Measurements from ENCODE around the gene MSL3. TPM values are rescaled to one million over a fixed set of nuclear protein-coding genes. Genes with fewer than 3 reads are reported as not detected.

Gene MSL3
- total and polyA plus RNA-seq, 2 of the 8 experiments (the other 6 are each of a cell fraction or from before 2014, with no cell fraction given) = 10.6 to 12.3 TPM

DNA sequence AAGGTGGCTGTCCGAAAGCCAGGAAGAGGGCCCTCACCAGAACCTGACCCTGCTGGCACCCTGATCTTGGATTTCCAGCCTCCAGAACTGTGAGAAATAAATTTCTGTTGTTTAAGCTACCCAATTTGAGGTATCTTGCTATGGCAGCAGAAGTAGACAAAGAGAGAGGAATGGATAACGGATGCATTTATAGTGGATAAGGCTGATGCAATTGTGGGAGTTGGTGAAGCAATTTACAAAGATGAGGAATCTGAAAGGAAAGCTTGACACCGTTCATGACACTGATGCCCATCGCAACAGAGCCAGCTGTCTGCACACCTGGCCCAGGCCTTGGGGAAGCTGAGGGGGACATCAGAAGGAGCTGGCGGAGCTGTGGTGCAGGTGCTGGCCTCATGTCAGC, 35.7 kb upstream of the MSL3 start:
- Histone ChIP-seq H3K4me1 (replicated peaks in 1 of 4; ENCODE audit: control insufficient read depth in 3 of 4, insufficient read depth in 4 of 4, low read length in 3 of 4) (no peaks in the 10 kb centered on the region), H2BK5ac (ENCODE audit: low read depth, low read length) (no peak overlapping the region), H3K27ac (ENCODE audit: low read depth, low read length) (no peak overlapping the region), H3K4ac (replicated peaks; ENCODE audit: insufficient read length, low read depth, low read length) (no peak overlapping the region), H3K56ac (replicated peaks; ENCODE audit: insufficient read length, low read depth, low read length) (no peak overlapping the region), H4K91ac (replicated peaks; ENCODE audit: insufficient read length, low read length) (no peak overlapping the region), H3K27me3 (replicated peaks in 1 of 4; ENCODE audit: control insufficient read depth in 3 of 4, extremely low read depth in 1 of 4, insufficient read depth in 3 of 4, low read length in 3 of 4) (no peaks in the 10 kb centered on the region), H4K20me1 (replicated peaks in 1 of 2; ENCODE audit: control insufficient read depth in 1 of 2, insufficient read depth in 2 of 2, low read length in 2 of 2) (no peaks in the 10 kb centered on the region), H3K9me3 (ENCODE audit: insufficient read depth in 2 of 2, low read depth in 1 of 2, low read length in 1 of 2) (no peaks in the 10 kb centered on the region), H4K5ac (ENCODE audit: insufficient read length, low read depth, low read length) (no peak overlapping the region), H2AK5ac (ENCODE audit: low read depth, low read length) (no peak overlapping the region), H3K36me3 (ENCODE audit: control insufficient read depth in 2 of 4, insufficient read depth in 4 of 4, low read length in 3 of 4) (no peaks in the 10 kb centered on the region), H2BK20ac (ENCODE audit: low read length) (no peak overlapping the region), H3K79me2 (ENCODE audit: control insufficient read depth in 1 of 2, insufficient read depth in 2 of 2, low read length in 2 of 2) (no peaks in the 10 kb centered on the region), H3K4me3 (ENCODE audit: extremely low read depth in 1 of 4, insufficient read depth in 2 of 4, low read depth in 3 of 4, low read length in 4 of 4) (no peak overlapping the region), H3K23ac (ENCODE audit: insufficient read length) (no peak overlapping the region), H4K8ac (ENCODE audit: extremely low read depth, insufficient read depth, low read length) (no peak overlapping the region), H3K23me2 (ENCODE audit: low read depth, low read length) (no peaks in the 10 kb centered on the region), H3K4me2 (ENCODE audit: insufficient read depth in 1 of 2, low read depth in 2 of 2, low read length in 2 of 2) (no peak overlapping the region), H3K79me1 (ENCODE audit: low read depth, low read length) (no peaks in the 10 kb centered on the region), H2BK15ac (ENCODE audit: low read length) (no peak overlapping the region), H2BK12ac (ENCODE audit: low read depth, low read length) (no peak overlapping the region), H3K9ac (replicated peaks in 1 of 4; ENCODE audit: extremely low read depth in 1 of 4, low read depth in 3 of 4, low read length in 3 of 4) (no peak overlapping the region), H3K18ac (ENCODE audit: extremely low read depth, low read length) (no peak overlapping the region), H2BK120ac (replicated peaks; ENCODE audit: low read depth, low read length) (no peak overlapping the region), H3K14ac (ENCODE audit: insufficient read length) (no peak overlapping the region), H2AFZ (ENCODE audit: low read length) (no peak overlapping the region)
- DNase-seq (ENCODE audit: low read depth in 1 of 2, low spot score in 2 of 2) (no peak), FAIRE-seq (no peak)
- ChIA-PET POLR2A (ENCODE audit: partially characterized antibody) (no interaction called here), CTCF (ENCODE audit: partially characterized antibody) (interaction anchor here (0.6 to 2.7 kb wide), 3 partner anchors 43 to 182 kb away, joined by 3 to 9 read pairs (median 5); partner anchors contain the start of gene ARHGAP6)
- WGBS, 2 experiments (ENCODE audit: extremely low coverage in 1 of 2, insufficient coverage in 1 of 2, insufficient read length in 1 of 2, insufficient replicate concordance in 2 of 2, low coverage in 1 of 2, low lambda C conversion rate in 2 of 2, missing lambda C conversion rate in 1 of 2) = 95% methylated on average over 5 of the region's 5 CpGs; no CpG with 5 or more reads in 1 of the 2 experiments
- TF ChIP-seq POLR2AphosphoS5 (IDR thresholded peaks at IDR 0.05; ENCODE audit: low read depth, low read length) = no peak
- TF ChIP-seq CREB1 (IDR thresholded peaks at IDR 0.05) = no peak
- no peak for TF ChIP-seq TBP (IDR thresholded peaks at IDR 0.05; ENCODE audit: low read depth, low read length)
- no peak for TF ChIP-seq CTBP2 (IDR thresholded peaks at IDR 0.05; ENCODE audit: borderline replicate concordance, insufficient read depth, insufficient read length, low read length)
- no peak for TF ChIP-seq FOSL1 (IDR thresholded peaks at IDR 0.05; ENCODE audit: insufficient read depth, low read depth, low read length)
- TF ChIP-seq, protein P1, sequence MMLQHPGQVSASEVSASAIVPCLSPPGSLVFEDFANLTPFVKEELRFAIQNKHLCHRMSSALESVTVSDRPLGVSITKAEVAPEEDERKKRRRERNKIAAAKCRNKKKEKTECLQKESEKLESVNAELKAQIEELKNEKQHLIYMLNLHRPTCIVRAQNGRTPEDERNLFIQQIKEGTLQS (IDR thresholded peaks at IDR 0.05; ENCODE audit: insufficient read depth, low read depth, low read length) = no peak
- no peak for TF ChIP-seq YY1 (IDR thresholded peaks at IDR 0.05; ENCODE audit: low read depth, low read length)
- TF ChIP-seq SIN3A (conservative IDR thresholded peaks at IDR 0.05 in 1 of 2, IDR thresholded peaks at IDR 0.05 in 1 of 2; ENCODE audit: low read depth in 1 of 2, low read length in 2 of 2) = no peak
- no peak for TF ChIP-seq KDM1A (IDR thresholded peaks at IDR 0.05; ENCODE audit: borderline replicate concordance, low read length)

Data from H1 (cell line).